Endodermal cell (in vitro differentiated cells): ENCODE results near the gene ADK. TPM values are rescaled to one million over a fixed set of nuclear protein-coding genes. Genes with fewer than 3 reads are reported as not detected.

Experiments used
- DNase-seq: peaks from one replicate; pipeline ENCODE4 v3.0.0-alpha.2; 2017
- H3K27ac ChIP-seq: 2 replicates; pipeline ENCODE4 v1.5.1; 2013; ENCODE audit warnings: mild to moderate bottlenecking, low read depth, low read length, moderate library complexity
- H3K27me3 ChIP-seq: 2 replicates; pipeline ENCODE4 v1.6.1; 2013; ENCODE audit warnings: mild to moderate bottlenecking, low read length, moderate library complexity; ENCODE audit not compliant: insufficient read depth, control insufficient read depth, poor library complexity, severe bottlenecking
- H3K36me3 ChIP-seq: 2 replicates; pipeline ENCODE4 v1.7.0; 2013; ENCODE audit warnings: mild to moderate bottlenecking, low read length, moderate library complexity; ENCODE audit not compliant: control insufficient read depth, insufficient read depth
- H3K4me1 ChIP-seq: one replicate; pipeline ENCODE4 v1.7.0; 2013; ENCODE audit warnings: low read length; ENCODE audit not compliant: control insufficient read depth, insufficient read depth
- H3K4me3 ChIP-seq: 2 replicates; pipeline ENCODE4 v1.5.1; 2013; ENCODE audit warnings: mild to moderate bottlenecking, low read length, moderate library complexity
- H3K9ac ChIP-seq: 2 replicates; pipeline ENCODE4 v1.6.1; 2013; ENCODE audit warnings: mild to moderate bottlenecking, low read length, moderate library complexity; ENCODE audit not compliant: poor library complexity, severe bottlenecking; ENCODE audit errors: extremely low read depth
- H3K9me3 ChIP-seq: 2 replicates; pipeline ENCODE4 v1.6.1; 2013; ENCODE audit warnings: mild to moderate bottlenecking, low read length, moderate library complexity; ENCODE audit not compliant: control insufficient read depth
- H3K27ac Mint-ChIP-seq: 2 replicates; pipeline ENCODE4 v1.8.0; 2020; ENCODE audit warnings: mixed read lengths
- H3K27me3 Mint-ChIP-seq: 2 replicates; pipeline ENCODE4 v1.8.0; 2021; ENCODE audit warnings: mild to moderate bottlenecking, mixed read lengths; ENCODE audit not compliant: insufficient read depth
- H3K36me3 Mint-ChIP-seq: 2 replicates; pipeline ENCODE4 v1.8.0; 2020; ENCODE audit warnings: low read depth, mixed read lengths
- H3K4me1 Mint-ChIP-seq: 2 replicates; pipeline ENCODE4 v1.8.0; 2020; ENCODE audit warnings: mixed read lengths
- H3K4me3 Mint-ChIP-seq: 2 replicates; pipeline ENCODE4 v1.8.0; 2020; ENCODE audit warnings: mild to moderate bottlenecking, moderate library complexity, mixed read lengths
- H3K9me3 Mint-ChIP-seq: 2 replicates; pipeline ENCODE4 v1.8.0; 2020; ENCODE audit warnings: mild to moderate bottlenecking, mixed read lengths
- WGBS, 2 experiments: methylation state at CpG; one replicate each; pipeline versions ENCODE4 v1.1.5 to v1.1.7; 2013; ENCODE audit warnings: missing lambda C conversion rate in 2 of 2, mixed read lengths in 1 of 2; ENCODE audit not compliant: insufficient coverage in 1 of 2, insufficient read length in 1 of 2; 5-methylcytosine and 5-hydroxymethylcytosine counted together
- total RNA-seq, 2 donors: library from RNA; stranded (reverse); fragmentation: NEBNext Ultra II Directional in 1 of 2; extraction: Animal tissue kit (Norgen Biotek cat#: 25700) in 1 of 2; gene quantifications; 2 replicates in 1 of 2; 3 replicates in 1 of 2; pipeline ENCODE4 v1.2.1, GENCODE V29; 2021
- TF ChIP-seq, protein P1 (sequence below): fragments of 200-600 bp; sonication (generic); conservative IDR thresholded peaks from 2 replicates; pipeline ENCODE4 v1.5.0; 2021; ENCODE audit warnings: antibody characterized with exemption, mild to moderate bottlenecking

The ADK gene
- total RNA-seq, 2 donors from 2014 or later = 23.6 to 36.7 TPM

DNA sequence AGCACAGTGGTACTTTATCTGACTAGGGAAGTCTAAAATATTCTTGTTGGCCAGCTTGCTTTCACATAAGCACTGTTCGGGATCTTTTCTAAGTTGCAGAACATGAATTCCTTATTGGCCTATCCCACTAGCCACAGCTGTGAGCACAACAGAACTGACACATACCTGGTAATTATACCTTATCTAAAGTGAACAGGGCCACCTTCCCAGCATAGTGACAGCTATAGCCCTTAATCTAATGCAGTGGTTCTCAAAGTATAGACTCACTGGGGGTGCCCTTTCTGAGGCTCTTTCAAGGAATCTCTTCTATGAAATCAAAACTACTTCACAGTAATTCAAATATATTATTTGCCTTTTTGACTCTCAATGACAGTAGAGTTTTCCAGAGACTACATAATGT, 490.6 kb downstream of the ADK start:
- Histone ChIP-seq H3K4me1 (no peaks in the 10 kb centered on the region), H3K27ac (no peak overlapping the region), H3K9ac (no peak overlapping the region), H3K4me3 (no peak overlapping the region), H3K27me3 (peaks cover 6% of the 10 kb centered on the region), H3K36me3 (no peaks in the 10 kb centered on the region), H3K9me3 (peaks cover 15% of the 10 kb centered on the region)
- H3K27ac Mint-ChIP-seq = no peak overlapping the region
- no peaks in the 10 kb centered on the region for H3K27me3 Mint-ChIP-seq
- peaks cover 12% of the 10 kb centered on the region for H3K9me3 Mint-ChIP-seq
- H3K36me3 Mint-ChIP-seq = peaks cover 3% of the 10 kb centered on the region
- no peak for DNase-seq
- H3K4me1 Mint-ChIP-seq = peaks cover 8% of the 10 kb centered on the region
- TF ChIP-seq, protein P1, sequence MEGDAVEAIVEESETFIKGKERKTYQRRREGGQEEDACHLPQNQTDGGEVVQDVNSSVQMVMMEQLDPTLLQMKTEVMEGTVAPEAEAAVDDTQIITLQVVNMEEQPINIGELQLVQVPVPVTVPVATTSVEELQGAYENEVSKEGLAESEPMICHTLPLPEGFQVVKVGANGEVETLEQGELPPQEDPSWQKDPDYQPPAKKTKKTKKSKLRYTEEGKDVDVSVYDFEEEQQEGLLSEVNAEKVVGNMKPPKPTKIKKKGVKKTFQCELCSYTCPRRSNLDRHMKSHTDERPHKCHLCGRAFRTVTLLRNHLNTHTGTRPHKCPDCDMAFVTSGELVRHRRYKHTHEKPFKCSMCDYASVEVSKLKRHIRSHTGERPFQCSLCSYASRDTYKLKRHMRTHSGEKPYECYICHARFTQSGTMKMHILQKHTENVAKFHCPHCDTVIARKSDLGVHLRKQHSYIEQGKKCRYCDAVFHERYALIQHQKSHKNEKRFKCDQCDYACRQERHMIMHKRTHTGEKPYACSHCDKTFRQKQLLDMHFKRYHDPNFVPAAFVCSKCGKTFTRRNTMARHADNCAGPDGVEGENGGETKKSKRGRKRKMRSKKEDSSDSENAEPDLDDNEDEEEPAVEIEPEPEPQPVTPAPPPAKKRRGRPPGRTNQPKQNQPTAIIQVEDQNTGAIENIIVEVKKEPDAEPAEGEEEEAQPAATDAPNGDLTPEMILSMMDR = no peak
- no peak overlapping the region for H3K4me3 Mint-ChIP-seq
- WGBS, 2 experiments = 92% methylated on average over 1 of the region's 1 CpG; no CpG with 5 or more reads in 1 of the 2 experiments

DNA sequence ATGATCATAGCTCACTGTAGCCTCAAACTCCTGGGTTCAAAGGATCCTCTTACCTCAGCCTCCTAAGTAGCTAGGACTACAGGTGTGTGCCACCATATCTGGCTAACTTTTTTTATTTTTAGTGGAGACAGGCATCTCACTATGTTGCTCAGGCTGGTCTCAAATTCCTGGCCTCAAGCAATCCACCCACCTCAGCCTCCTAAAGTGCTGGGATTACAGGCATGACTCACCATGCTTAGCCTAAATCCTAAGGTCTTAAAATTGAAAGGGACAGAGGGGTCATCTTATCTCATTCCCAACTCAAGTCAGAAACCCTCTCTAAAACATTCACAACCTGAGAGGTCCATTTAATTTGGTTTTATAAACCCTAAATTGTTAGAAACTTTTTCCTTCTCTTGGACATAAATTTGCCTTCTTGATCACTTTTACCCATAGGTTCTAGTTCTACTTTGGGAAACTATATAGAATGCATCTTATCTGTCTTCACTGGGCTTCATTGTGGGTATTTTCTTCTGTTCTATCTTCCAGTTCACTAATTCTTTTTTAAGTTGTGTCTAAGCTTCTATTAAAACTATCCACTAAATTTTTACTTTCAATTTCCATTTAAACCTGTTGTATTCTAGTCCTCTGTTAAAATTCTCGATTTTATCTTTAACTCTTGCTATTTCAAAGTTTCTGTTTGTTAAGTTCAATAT, 492.0 kb downstream of the ADK start:
- 82% methylated on average over 1 of the region's 1 CpG; no CpG with 5 or more reads in 1 of the 2 experiments for WGBS, 2 experiments
- H3K9me3 Mint-ChIP-seq = peaks cover 12% of the 10 kb centered on the region
- peaks cover 15% of the 10 kb centered on the region for H3K9me3 ChIP-seq
- DNase-seq = no peak
- TF ChIP-seq, protein P1 = no peak
- no peak overlapping the region for H3K9ac ChIP-seq
- no peak overlapping the region for H3K27ac ChIP-seq
- H3K4me3 ChIP-seq = no peak overlapping the region
- peaks cover 6% of the 10 kb centered on the region for H3K27me3 ChIP-seq
- H3K36me3 Mint-ChIP-seq = peaks cover 3% of the 10 kb centered on the region
- H3K4me1 ChIP-seq = no peaks in the 10 kb centered on the region
- H3K36me3 ChIP-seq = no peaks in the 10 kb centered on the region
- no peak overlapping the region for H3K4me3 Mint-ChIP-seq
- H3K27ac Mint-ChIP-seq = no peak overlapping the region
- H3K27me3 Mint-ChIP-seq = no peaks in the 10 kb centered on the region
- H3K4me1 Mint-ChIP-seq = peaks cover 8% of the 10 kb centered on the region

DNA sequence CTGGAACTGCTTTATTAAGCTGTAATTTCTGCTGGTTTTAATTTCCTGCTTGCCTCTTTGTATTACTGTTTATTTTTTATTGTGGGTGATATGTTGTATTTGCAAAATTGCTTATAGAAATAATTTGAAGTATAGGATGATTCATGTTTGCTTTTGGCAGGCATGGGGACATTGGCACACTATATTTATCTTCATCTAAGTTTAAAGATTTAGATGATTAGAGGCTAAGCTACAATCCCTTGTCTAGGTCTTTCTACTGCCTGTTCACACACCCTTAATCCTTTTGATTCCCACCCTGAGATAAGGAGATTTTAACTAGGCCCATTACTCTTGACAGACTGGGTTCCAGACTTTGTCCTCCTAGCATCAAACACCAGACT, 492.6 kb downstream of the ADK start:
- Histone ChIP-seq H3K4me3 (no peak overlapping the region), H3K9ac (no peak overlapping the region), H3K36me3 (no peaks in the 10 kb centered on the region), H3K27me3 (peaks cover 6% of the 10 kb centered on the region), H3K27ac (no peak overlapping the region), H3K4me1 (no peaks in the 10 kb centered on the region), H3K9me3 (peaks cover 15% of the 10 kb centered on the region)
- DNase-seq = no peak
- Mint-ChIP-seq H3K4me3 (no peak overlapping the region), H3K27ac (no peak overlapping the region), H3K9me3 (peaks cover 12% of the 10 kb centered on the region), H3K27me3 (no peaks in the 10 kb centered on the region), H3K36me3 (peaks cover 3% of the 10 kb centered on the region), H3K4me1 (peaks cover 8% of the 10 kb centered on the region)
- TF ChIP-seq, protein P1 = no peak
